ENCODE measurements around the gene SLC25A10. TPM values are rescaled to one million over a fixed set of nuclear protein-coding genes. Genes with fewer than 3 reads are reported as not detected.
A peak's percentile ranks its signal among the peaks of the same experiment; 100 is the strongest.

The SLC25A10 gene
- total RNA-seq, 1 donor from 2014 or later = 28.8 TPM

DNA sequence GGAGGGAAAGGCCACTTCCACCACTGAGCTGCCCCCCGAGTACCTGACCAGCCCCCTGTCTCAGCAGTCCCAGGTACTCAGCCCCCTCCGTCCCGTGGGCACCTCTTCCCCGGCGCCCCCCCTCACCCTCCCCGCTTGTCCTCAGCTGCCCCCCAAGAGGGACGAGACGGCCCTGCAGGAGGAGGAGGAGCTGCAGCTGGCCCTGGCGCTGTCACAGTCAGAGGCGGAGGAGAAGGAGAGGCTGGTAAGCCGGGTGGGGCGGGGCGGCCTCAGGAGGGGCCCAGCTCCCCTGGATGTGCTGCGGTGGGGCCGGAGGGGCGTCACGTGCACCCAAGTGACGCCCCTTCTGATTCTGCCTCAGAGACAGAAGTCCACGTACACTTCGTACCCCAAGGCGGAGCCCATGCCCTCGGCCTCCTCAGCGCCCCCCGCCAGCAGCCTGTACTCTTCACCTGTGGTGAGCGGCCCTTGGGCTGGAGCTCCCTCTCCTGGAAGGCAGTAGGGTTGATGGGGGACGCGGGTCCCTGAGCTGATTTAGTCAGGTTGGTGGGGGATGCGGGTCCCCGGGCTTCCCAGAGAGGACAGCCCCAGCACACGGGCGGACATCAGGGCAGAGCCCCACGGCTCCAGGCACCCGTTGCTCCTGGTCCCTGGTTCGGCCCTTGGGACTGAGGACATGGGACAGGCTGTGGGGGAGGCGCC lies 18.4 kb upstream of the SLC25A10 start:
- no peak overlapping the region for H3K27ac Mint-ChIP-seq (ENCODE audit: unreplicated experiment)
- no peaks in the 10 kb centered on the region for H3K9me3 Mint-ChIP-seq
- no peaks in the 10 kb centered on the region for H3K27me3 Mint-ChIP-seq (ENCODE audit: low read depth)
- TF ChIP-seq, protein P1, sequence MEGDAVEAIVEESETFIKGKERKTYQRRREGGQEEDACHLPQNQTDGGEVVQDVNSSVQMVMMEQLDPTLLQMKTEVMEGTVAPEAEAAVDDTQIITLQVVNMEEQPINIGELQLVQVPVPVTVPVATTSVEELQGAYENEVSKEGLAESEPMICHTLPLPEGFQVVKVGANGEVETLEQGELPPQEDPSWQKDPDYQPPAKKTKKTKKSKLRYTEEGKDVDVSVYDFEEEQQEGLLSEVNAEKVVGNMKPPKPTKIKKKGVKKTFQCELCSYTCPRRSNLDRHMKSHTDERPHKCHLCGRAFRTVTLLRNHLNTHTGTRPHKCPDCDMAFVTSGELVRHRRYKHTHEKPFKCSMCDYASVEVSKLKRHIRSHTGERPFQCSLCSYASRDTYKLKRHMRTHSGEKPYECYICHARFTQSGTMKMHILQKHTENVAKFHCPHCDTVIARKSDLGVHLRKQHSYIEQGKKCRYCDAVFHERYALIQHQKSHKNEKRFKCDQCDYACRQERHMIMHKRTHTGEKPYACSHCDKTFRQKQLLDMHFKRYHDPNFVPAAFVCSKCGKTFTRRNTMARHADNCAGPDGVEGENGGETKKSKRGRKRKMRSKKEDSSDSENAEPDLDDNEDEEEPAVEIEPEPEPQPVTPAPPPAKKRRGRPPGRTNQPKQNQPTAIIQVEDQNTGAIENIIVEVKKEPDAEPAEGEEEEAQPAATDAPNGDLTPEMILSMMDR (conservative IDR thresholded peaks at IDR 0.05) = no peak
- no peak for DNase-seq (ENCODE audit: low read depth, low spot score)
- no peaks in the 10 kb centered on the region for H3K4me1 Mint-ChIP-seq
- no peak overlapping the region for H3K4me3 Mint-ChIP-seq
- H3K36me3 Mint-ChIP-seq (ENCODE audit: low read depth) = peaks cover 6% of the 10 kb centered on the region

DNA sequence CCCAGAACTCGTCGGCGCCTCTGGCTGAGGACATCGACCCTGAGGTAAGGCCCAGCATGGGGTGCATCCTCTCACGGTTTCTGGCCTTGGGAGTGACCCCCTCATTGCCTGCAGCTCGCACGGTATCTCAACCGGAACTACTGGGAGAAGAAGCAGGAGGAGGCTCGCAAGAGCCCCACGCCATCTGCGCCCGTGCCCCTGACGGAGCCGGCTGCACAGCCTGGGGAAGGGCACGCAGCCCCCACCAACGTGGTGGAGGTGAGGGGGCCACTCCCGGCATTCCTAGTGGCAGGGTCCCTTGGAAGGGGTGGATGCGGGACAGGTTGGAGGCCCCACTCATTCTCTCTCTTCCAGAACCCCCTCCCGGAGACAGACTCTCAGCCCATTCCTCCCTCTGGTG lies 17.3 kb upstream of the SLC25A10 start:
- H3K4me3 Mint-ChIP-seq = no peak overlapping the region
- H3K4me1 Mint-ChIP-seq = no peaks in the 10 kb centered on the region
- H3K27me3 Mint-ChIP-seq (ENCODE audit: low read depth) = no peaks in the 10 kb centered on the region
- TF ChIP-seq, protein P1 (conservative IDR thresholded peaks at IDR 0.05) = no peak
- H3K9me3 Mint-ChIP-seq = no peaks in the 10 kb centered on the region
- no peak for DNase-seq (ENCODE audit: low read depth, low spot score)
- H3K27ac Mint-ChIP-seq (ENCODE audit: unreplicated experiment) = no peak overlapping the region
- peaks cover 10% of the 10 kb centered on the region for H3K36me3 Mint-ChIP-seq (ENCODE audit: low read depth)

DNA sequence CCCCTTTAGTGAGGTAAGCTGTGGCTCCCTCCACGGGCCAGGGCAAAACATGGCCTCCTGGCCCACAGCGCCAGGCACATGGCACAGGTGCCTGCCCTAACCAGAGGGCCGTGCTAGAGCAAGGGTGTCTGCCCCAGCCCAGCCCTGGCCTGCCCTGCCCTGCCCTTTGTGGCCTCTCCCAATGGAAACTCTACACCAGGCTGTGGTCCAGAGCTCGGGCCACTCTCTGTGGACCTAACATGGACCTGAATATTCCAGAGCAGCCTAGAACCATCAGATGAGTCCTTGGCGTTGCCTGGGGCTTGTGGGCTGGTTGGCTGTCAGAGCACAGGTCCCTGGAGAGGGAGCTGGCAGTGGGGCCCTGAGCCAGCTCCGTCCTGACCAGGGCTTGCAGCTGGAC lies 16.9 kb upstream of the SLC25A10 start:
- peaks cover 10% of the 10 kb centered on the region for H3K36me3 Mint-ChIP-seq (ENCODE audit: low read depth)
- TF ChIP-seq, protein P1 (conservative IDR thresholded peaks at IDR 0.05) = no peak
- DNase-seq (ENCODE audit: low read depth, low spot score) = no peak
- no peaks in the 10 kb centered on the region for H3K4me1 Mint-ChIP-seq
- H3K4me3 Mint-ChIP-seq = no peak overlapping the region
- no peaks in the 10 kb centered on the region for H3K9me3 Mint-ChIP-seq
- H3K27ac Mint-ChIP-seq (ENCODE audit: unreplicated experiment) = no peak overlapping the region
- H3K27me3 Mint-ChIP-seq (ENCODE audit: low read depth) = no peaks in the 10 kb centered on the region

DNA sequence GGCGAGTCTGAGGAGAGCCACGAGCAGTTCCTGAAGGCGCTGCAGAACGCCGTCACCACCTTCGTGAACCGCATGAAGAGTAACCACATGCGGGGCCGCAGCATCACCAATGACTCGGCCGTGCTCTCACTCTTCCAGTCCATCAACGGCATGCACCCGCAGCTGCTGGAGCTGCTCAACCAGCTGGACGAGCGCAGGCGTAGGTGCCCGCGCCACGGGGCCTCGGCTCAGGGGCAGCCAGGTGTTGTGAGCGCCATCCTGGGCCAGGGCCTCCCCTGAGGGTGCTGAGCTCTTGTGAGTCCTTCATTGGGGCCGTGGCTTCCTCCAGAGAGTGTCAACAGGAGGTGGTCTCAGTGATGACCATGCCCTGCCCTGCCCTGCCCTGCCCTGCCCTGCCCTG lies 16.3 kb upstream of the SLC25A10 start:
- Mint-ChIP-seq H3K27me3 (ENCODE audit: low read depth) (no peaks in the 10 kb centered on the region), H3K4me1 (no peaks in the 10 kb centered on the region), H3K4me3 (no peak overlapping the region), H3K9me3 (no peaks in the 10 kb centered on the region), H3K36me3 (ENCODE audit: low read depth) (peaks cover 10% of the 10 kb centered on the region), H3K27ac (ENCODE audit: unreplicated experiment) (peak overlapping the region; percentile 62)
- TF ChIP-seq, protein P1 (conservative IDR thresholded peaks at IDR 0.05) = no peak
- no peak for DNase-seq (ENCODE audit: low read depth, low spot score)

DNA sequence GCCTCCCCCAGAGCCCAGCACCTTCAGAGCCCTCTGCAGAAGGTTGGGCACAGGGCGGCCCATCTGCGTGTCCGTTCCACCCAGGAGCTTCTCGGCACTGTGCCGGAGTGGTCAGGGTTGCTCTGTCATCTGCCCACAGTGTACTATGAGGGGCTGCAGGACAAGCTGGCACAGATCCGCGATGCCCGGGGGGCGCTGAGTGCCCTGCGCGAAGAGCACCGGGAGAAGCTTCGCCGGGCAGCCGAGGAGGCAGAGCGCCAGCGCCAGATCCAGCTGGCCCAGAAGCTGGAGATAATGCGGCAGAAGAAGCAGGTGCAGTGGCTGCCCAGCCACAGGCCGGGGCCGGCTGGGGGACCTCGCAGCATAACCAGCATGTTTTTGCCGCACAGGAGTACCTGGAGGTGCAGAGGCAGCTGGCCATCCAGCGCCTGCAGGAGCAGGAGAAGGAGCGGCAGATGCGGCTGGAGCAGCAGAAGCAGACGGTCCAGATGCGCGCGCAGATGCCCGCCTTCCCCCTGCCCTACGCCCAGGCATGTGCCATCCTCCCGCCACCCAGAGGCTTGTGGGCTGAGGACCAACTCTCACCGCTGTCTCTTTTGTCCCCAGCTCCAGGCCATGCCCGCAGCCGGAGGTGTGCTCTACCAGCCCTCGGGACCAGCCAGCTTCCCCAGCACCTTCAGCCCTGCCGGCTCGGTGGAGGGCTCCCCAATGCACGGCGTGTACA lies 15.7 kb upstream of the SLC25A10 start:
- Mint-ChIP-seq H3K36me3 (ENCODE audit: low read depth) (peaks cover 10% of the 10 kb centered on the region), H3K4me3 (no peak overlapping the region), H3K4me1 (no peaks in the 10 kb centered on the region), H3K27me3 (ENCODE audit: low read depth) (no peaks in the 10 kb centered on the region), H3K9me3 (no peaks in the 10 kb centered on the region), H3K27ac (ENCODE audit: unreplicated experiment) (no peak overlapping the region)
- TF ChIP-seq, protein P1 (conservative IDR thresholded peaks at IDR 0.05) = no peak
- DNase-seq (ENCODE audit: low read depth, low spot score) = no peak
